ENCODE results near the gene ANKS1B.
"Not testable (repeated sequence)": the region's sequence is repeated elsewhere in the genome, so short reads cannot be mapped to it uniquely, and the experiment has no call there.

Gene ANKS1B

GRCh38 chr12:98896938-98897337 lies 1087.8 kb downstream of the ANKS1B start:
- no peak for DNase-seq

GRCh38 chr12:98895086-98895651 lies 1089.6 kb downstream of the ANKS1B start:
- no peak for DNase-seq

DNA sequence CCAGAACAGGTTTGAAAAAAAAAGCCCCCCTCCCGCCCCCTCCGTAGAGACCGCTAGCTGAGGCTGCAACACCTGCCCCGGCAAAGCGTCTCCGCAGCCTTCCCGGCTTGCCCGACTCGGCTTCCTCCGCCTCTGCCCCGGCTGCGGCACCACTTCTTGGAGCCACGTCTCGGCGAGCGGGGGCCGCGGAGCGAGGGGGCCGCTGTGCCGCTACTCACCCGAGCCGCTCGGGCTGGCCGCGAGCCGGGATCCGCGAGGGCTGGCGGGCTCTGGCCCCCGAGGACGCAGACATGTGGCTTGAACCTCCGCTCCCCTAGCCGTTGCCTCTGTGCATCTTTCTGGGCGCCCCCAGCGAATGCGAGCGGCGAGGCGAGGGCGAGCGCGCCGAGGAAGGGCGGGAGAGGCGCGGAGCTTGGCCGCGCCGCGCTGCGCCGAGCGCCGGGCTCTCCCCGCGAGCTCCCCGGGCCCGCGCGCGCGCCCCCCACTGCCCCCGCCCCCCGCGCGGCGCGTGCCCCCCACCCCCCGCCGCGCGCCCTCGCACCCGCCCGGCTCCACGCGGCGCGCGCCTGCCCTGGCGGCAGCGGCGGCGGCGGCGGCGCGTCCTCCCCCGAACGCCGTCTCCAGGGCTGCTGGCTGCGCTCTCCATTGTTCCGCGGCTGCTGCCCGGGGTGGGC lies 1090.2 kb downstream of the ANKS1B start:
- DNase-seq, result no peak

GRCh38 chr12:98893675-98894411 lies 1090.9 kb downstream of the ANKS1B start:
- no peak for DNase-seq

DNA sequence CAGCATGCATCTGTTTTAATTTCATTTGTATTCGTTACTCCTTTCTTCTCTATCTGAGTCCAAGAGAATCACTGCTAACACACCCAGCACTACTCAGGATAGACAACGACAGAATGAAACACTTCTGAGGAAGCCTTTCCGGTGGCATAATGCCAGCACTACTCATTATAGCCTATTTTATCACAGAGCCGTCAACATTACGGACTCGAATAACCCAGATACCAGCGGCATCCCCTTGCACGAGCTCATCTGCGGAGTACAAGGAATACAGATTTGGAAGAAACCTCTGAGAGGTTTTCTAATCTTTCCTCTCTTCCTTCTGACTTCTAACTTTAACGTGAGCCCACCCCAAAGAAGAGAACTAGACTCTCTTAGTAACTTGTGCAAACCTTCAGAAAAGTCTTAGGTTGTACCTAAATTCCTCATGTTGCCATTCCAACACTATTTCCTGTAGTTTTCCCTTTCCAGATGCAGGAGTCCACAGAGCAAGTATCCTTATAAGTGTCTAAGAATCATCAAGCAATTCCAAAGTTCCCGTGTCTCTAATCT lies 1091.5 kb downstream of the ANKS1B start:
- DNase-seq, result no peak

GRCh38 chr12:98885778-98886177 lies 1099.0 kb downstream of the ANKS1B start:
- DNase-seq, result no peak

GRCh38 chr12:98883231-98883630 lies 1101.5 kb downstream of the ANKS1B start:
- DNase-seq, result no peak

- no peak for DNase-seq
These were observed 1102.2 kb downstream of the ANKS1B start for GRCh38 chr12:98882526-98882925.

DNA sequence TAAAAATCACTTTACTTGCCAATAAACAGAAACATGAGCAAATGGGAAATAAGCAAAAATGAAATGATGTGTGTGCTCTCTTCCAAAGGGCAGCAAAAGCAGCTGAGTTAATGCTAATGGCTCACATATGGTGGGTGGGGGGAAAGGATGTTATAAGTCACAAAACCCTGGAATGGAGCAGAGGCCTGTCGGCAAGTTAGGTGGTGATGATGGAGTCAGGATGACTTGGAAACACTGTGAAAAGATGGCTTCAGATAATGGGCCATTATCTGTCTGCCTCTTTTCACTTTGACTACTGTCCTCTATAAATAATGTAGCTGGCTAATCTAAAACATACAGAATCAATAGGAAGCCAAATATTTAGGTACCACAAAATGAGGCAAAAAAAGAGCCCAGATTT lies 1111.0 kb downstream of the ANKS1B start:
- DNase-seq, result no peak

DNA sequence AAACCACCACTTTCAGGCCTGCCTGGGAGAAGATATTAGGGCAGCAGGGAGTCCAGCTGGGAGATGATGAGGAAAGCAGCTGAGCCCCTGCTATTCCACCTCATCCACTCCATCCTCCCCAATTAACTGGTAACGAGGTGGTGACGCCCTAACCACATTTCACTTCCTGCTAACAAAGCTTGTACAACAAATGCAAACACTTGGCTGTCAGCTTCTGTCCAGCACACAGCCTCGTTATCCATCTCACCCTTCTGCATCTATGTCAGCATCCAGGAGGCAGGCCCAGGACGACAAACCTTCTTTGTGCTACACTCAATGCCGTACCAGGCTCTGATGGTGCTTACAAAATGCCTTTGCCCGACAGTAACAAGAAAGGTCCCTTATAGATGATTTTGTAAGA lies 1114.2 kb downstream of the ANKS1B start:
- no peak for DNase-seq

DNA sequence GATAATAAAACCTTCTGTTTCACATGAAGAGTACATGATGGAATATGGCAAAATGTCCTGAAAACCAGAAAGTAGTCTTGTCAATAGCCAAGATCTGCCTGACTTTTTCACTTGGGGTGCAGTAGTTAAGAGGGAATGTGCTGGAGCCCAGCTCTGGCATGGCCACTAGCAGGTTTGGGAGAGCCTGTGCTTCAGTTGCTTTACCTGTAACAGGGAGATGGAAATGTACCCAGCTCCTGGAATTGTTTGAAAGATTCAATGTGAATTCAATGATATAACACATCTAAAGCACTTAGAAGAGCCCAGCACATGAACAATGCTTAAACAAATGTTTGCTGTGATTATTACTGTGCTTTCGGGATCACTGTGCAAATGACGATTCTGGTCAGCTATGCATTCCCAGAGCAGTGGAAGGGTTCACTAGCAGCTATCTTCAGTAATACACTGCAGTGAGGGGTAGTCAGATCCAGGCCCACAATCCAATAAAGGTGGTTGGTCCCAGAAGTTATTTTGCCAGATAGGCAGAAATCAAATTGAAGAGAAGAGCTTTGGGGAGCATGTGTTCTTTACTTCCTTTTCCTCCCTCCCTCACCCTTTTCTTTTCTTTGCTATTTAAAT lies 1114.7 kb downstream of the ANKS1B start:
- DNase-seq, result no peak

DNA sequence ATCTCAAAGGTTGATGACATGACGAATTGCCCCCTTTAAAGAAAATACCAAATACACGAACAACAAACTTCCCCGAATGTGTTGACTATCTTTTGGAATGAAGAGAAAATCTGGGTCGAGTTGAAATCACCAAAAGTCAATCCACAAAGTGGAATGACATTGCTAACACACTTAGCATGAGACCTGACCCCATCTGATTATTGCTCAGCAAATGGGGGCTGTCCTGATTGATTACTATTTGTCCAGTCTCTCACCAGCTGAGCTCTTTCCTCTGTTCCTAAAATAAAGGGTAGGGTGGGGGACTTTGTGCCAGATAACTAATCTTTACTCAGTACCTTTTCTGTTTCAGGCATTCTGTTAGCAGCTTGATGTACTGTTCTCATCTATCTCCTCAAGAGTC lies 1116.2 kb downstream of the ANKS1B start:
- no peak for DNase-seq

- no peak for DNase-seq
These were observed 1116.7 kb downstream of the ANKS1B start for GRCh38 chr12:98868076-98868475.

- DNase-seq, result no peak
These were observed 1120.4 kb downstream of the ANKS1B start for GRCh38 chr12:98864363-98864762.

DNA sequence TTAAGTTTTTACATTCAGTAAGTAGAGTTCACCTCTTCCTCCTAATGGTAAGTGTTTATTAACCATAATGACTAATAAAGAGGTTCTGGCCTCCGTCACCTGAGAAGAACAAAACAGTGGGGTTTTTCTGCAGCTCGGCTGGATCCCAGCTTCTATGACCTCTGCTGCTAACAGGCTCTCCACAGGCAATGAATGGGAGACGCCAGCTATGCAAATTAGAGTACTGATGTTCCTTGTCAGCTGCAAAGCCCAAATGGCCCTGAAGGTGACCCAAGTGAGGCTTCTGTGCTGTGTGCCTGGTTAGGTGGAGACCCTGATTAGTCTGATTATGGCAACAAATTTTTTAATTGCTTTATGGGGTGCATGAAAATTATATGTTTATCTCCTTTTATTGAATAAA lies 1121.6 kb downstream of the ANKS1B start:
- no peak for DNase-seq

DNA sequence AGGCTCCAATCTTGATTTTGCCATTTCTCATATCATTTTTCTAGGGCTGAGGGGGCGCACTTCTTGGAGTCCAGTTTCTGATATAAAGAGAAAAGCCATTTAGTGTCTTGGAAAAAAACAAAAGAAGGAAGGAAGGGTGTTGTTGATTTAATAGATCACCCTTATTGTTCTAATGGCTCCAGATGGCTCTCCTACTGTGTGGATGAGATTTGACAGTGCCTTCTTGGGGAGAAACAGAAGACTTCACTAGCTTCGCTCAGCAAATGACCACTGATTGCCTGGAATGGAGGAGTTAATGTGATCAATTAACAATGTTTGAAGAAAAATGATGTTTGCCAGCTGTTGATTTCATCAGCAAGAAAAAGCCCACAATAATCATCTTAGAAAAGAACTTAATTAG lies 1123.5 kb downstream of the ANKS1B start:
- DNase-seq, result no peak

DNA sequence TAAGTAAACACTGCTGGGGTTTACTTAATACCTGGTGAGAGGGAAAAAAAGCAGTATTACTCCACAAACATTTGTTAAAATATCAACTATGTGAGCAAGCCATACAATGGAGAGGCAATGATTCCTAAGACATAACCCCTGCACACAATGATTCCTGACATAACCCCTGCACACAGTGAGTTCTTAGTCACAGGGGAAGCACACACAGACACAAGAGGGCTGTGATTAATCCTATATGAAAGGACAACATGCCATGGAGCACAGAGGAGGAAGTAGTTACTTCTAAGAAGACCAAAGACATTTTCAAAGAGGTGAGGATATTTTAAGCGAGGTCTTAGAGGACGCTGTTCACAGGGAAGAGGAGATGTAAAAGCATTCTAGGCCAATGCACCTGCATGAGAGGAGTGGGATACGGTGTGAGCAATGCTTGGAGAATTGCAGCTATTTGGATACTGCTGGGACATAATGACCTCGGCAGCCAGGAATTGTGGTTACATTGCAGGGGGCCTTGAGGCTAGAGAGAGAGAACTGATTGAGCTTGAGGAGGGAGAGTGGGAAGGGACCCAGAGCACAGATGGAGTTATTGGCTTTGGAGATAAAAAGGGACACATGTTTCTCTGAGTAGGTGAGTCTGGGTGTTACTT lies 1127.7 kb downstream of the ANKS1B start:
- no peak for DNase-seq

DNA sequence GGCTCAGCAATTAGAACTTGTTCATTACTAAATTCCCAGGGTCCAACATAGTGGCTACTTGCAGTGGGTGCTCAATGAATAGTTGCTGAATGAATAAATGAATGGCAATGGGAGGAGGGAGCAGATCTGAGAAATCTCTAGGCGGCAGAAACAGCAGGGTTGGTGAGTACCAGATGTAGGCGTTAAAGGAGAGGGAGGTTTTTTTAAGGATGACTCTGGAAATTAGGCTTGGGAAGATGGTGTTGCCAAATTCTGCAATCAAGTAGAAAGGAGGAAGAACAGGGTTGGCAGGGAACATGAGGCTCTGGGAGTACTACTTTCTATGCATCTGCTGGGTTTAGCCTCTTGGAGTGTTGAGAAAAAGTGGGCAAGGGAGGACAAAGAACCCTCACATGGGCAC lies 1132.6 kb downstream of the ANKS1B start:
- DNase-seq, result no peak

DNA sequence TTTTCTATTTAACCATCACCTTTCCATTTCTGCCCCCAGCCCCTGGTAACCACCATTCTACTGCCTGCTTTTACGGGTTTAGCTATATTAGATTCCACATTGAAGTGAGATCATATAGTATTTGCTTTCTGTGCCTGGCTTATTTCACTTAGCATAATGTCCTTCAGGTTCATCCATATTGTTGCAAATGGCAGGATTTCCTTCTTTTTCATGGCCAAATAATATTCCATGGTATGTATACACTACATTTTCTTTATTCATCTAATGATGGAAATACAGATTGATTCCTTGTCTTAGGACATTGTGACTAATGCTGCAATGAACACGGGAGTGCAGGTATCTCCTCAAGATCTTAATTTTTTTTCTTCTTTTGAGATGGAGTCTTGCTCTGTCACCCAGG lies 1137.5 kb downstream of the ANKS1B start:
- no peak for DNase-seq

- no peak for DNase-seq
These were observed 1138.8 kb downstream of the ANKS1B start for GRCh38 chr12:98845957-98846356.

DNA sequence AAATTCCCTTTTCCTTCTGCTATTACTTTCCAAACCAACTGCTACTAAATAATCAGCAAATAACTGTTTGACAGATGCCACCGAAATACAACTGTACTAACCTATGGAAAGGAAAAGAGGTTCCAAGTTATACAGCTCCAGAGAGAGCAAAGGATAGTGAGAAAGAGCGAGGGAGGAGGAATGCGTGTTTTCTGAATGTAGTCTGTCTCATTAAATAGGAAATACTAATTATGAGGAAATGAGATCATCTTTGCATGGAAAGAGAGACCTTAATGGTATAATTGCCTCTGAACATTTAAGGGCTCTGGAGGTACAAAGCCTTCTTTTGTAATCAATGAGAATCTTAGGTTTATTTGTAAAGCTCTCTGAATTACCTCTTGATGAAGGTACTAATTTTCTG lies 1144.4 kb downstream of the ANKS1B start:
- DNase-seq, result no peak

- DNase-seq, result no peak
These were observed 1146.5 kb downstream of the ANKS1B start for GRCh38 chr12:98838231-98838647.

DNA sequence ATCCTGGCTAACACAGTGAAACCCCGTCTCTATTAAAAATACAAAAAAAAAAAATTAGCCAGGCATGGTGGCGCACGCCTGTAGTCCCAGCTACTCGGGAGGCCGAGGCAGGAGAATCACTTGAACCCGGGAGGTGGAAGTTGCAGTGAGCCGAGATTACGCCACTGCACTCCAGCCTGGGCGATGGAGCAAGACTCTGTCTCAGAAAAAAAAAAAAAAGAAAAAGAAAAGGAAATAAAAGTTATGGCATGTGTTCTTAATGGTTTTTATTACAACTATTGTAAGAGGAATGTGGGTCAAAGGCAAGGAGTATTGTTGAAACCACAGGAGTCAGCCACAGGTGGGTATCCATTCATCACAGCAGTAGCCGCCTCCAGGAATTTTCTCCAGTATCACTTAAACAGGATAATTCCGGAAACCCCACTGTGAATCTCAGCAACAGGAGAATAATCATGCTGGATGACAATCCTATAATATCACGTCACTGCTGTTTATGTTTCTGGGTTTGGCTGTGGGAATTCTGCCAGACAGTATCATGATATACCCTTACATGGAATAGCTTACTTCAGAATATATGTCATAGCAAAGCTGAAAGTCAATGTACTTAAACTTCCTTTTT lies 1147.5 kb downstream of the ANKS1B start:
- not testable (repeated sequence) for DNase-seq
